ENCODE results near the gene FAS.
"Not testable (repeated sequence)": the region's sequence is repeated elsewhere in the genome, so short reads cannot be mapped to it uniquely, and the experiment has no call there.

FAS gene

DNA sequence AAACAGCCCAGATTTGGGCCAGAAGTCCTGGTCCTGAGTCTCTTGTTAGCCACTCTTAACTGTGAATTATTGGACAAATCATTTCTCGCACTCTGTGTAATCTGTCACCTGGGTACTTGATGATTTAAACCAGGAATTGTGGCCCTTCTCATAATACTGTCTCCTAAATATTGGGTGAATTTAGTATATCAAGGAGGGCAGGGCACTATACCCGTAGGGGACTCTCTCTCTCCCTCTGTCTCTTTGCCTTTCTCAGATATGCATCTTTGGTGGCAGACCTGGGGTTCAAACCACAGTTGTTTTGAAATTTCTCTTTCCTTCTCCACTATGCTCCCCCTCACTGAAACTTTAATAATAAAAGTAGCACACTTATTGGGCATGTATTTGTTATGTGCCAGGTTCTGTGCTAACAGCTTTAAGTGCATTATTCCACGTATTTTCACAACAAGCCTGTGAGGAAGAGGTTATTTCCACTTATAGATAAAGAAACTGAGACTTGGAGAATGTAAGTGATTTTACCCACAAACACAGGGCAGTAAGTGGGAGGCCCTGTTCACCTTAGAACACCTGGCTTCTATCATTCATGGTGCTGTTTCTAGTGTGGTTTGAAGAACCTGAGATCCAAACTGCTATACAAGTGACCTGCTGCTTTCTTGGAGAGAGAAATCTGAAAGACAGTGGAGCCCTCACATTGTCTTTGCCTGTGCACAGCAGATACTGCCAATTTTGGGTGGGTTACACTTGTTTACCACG lies 11.8 kb downstream of the FAS start:
- H3K27me3 ChIP-seq, result no peaks in the 10 kb centered on the region
- H4K20me1 ChIP-seq, result no peaks in the 10 kb centered on the region
- no peak overlapping the region for H3K4me3 ChIP-seq
- no peak overlapping the region for H3K4me2 ChIP-seq
- H3K9ac ChIP-seq, result no peak overlapping the region
- H3K9me3 ChIP-seq, result no peaks in the 10 kb centered on the region
- no peaks in the 10 kb centered on the region for H3K4me1 ChIP-seq
- no peak overlapping the region for H3K27ac ChIP-seq
- H3K36me3 ChIP-seq, result no peaks in the 10 kb centered on the region
- no peak for TF ChIP-seq Cebpa-rat (IDR thresholded peaks at IDR 0.05)

DNA sequence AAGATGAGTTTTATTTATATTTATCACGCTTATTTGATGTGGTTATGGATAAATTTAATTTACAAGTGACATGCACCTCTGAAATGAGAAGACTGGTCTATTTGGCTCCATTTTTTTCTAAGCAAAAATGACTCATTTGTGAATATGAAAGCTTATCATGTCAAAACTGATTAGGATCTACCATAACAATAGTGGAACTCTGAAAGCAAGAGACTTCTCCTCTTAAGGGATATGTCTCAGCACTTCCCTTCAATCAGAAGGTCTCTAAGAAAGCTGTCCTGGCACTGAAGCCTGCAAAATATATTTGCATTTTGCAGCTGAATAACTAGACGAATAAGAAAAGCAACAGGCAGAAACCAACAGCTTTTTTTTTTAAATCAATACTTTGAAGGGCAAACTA lies 12.7 kb downstream of the FAS start:
- no peak overlapping the region for H3K4me2 ChIP-seq
- H3K4me1 ChIP-seq, result no peaks in the 10 kb centered on the region
- no peaks in the 10 kb centered on the region for H3K27me3 ChIP-seq
- H3K9me3 ChIP-seq, result no peaks in the 10 kb centered on the region
- no peaks in the 10 kb centered on the region for H3K36me3 ChIP-seq
- no peak overlapping the region for H3K27ac ChIP-seq
- TF ChIP-seq Cebpa-rat (IDR thresholded peaks at IDR 0.05), result no peak
- no peak overlapping the region for H3K9ac ChIP-seq
- no peak overlapping the region for H3K4me3 ChIP-seq
- H4K20me1 ChIP-seq, result no peaks in the 10 kb centered on the region

DNA sequence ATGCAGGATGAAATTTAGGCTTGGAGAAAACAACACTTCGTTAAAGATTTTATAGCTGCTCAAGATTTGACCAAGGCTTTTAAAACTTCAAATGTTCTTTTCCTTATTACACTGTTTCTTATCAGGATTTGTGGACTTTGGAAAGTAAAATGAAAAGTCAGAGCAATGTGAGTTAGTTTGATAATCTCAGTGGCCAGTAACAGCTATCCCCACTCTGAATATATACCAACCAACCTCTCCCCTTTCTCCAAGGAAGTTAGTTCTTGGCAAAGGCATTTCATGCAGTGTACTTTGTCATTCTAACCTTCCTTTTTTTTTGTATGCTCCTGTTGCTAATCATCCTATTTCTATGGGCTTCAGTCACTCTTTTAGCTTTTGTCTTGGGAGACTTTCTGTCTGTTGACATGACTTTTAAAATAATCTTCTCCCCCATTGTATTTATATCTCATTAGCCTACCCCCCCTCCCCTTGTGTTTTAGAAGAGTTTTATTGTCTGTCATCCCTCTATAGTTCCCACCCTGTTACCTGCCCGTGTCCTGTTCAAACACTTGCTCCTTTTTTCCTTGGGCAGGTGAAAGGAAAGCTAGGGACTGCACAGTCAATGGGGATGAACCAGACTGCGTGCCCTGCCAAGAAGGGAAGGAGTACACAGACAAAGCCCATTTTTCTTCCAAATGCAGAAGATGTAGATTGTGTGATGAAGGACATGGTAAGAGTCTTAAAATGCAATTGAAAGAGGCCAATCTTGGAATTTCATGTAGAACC lies 16.7 kb downstream of the FAS start:
- Histone ChIP-seq H3K9ac (no peak overlapping the region), H3K4me3 (no peak overlapping the region), H3K36me3 (no peaks in the 10 kb centered on the region), H3K9me3 (no peaks in the 10 kb centered on the region), H3K27ac (no peak overlapping the region), H3K4me1 (no peaks in the 10 kb centered on the region), H4K20me1 (no peaks in the 10 kb centered on the region), H3K27me3 (no peaks in the 10 kb centered on the region), H3K4me2 (no peak overlapping the region)
- no peak for TF ChIP-seq Cebpa-rat (IDR thresholded peaks at IDR 0.05)

DNA sequence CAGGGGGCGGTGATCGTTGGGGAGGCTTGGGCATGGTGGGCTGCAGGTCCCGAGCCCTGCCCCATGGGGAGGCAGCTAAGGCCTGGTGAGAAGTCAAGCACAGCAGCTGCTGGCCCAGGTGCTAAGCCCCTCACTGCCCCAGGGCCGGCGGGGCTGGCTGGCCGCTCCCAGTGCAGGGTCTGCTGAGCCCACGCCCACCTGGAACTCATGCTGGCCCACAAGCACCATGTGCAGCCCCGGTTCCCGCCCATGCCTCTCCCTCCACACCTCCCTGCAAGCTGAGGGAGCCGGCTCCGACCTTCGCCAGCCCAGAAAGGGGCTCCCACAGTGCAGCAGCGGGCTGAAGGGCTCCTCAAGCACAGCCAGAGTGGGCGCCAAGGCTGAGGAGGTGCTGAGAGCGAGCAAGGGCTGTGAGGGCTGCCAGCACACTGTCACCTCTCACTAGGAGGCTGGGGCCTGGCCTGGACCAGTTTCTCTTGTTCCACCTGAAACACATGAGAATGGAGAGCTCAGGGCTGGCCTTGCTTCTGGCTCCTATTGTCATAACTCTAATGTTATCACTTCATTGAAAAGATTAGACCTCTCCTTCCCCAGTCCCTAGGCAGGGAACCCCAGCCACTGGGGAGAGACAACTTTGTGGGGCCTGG lies 28.2 kb downstream of the FAS start:
- not testable (repeated sequence) for H3K4me3 ChIP-seq, H3K9ac ChIP-seq, H4K20me1 ChIP-seq, H3K36me3 ChIP-seq, H3K4me2 ChIP-seq, H3K27ac ChIP-seq, H3K4me1 ChIP-seq, H3K27me3 ChIP-seq
- peaks cover 37% of the 10 kb centered on the region for H3K9me3 ChIP-seq

DNA sequence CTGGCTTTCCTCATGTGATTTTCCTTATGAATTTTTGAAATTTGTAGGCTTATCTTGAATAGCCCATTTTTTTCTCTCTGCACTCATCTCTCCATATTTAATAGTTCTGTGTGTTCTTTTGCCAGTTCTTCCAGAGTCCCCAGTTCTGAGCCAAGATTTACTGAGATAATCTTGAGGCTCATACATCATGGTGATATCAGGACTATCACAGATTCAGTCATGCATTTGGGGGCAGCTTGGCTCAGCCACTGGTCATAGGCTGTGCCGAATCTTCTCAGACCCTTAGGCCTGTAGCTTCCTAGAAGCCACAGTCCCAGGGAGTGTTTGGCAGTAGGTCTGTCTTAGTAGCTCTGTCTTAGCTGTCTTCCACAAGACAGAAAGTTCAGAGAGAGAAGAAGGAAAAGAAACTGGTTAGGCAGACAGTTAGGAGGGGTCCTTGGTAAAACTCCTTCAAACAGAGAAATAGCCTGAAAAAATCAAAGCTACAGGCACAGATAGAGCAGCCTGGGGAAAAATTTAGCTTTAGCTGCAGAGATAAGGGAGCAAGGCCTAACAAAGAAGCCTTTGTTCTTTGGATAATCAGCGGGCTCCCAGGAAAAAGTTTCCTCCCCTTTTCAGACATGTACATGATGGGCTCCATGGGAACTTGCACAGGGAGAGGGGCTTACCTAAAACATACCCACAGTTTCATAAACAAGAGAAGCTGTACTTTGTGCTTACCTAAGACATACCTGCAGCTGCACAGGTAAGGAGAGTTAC lies 29.1 kb downstream of the FAS start:
- Histone ChIP-seq H3K4me1 (peaks cover 8% of the 10 kb centered on the region; the same call in 1 of the 2 replicates), H3K27ac (no peak overlapping the region), H3K4me3 (no peak overlapping the region), H4K20me1 (no peaks in the 10 kb centered on the region), H3K36me3 (no peaks in the 10 kb centered on the region), H3K4me2 (no peak overlapping the region), H3K9me3 (peaks cover 37% of the 10 kb centered on the region), H3K9ac (no peak overlapping the region), H3K27me3 (no peaks in the 10 kb centered on the region)
- no peak for TF ChIP-seq Cebpa-rat (IDR thresholded peaks at IDR 0.05)

DNA sequence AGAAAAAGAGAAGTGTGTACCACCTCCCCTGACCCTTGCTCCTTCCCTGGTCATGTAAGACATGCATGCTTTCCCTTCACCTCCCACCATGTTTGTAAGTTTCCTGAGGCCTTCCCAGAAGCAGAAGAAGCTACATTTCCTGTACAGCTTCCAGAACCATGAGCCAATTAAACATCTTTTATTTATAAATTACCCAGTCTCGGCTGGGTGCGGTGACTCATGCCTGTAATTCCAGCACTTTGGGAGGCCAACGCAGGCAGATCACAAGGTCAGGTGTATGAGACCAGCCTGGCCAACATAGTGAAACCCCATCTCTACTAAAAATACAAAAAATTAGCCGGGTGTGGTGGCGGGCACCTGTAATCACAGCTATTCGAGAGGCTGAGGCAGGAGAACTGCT lies 30.9 kb downstream of the FAS start:
- H3K4me3 ChIP-seq, H3K4me1 ChIP-seq, H3K9ac ChIP-seq, H3K27ac ChIP-seq, H3K4me2 ChIP-seq, H3K27me3 ChIP-seq, H4K20me1 ChIP-seq, H3K36me3 ChIP-seq: not testable (repeated sequence)
- H3K9me3 ChIP-seq, result peaks cover 37% of the 10 kb centered on the region

DNA sequence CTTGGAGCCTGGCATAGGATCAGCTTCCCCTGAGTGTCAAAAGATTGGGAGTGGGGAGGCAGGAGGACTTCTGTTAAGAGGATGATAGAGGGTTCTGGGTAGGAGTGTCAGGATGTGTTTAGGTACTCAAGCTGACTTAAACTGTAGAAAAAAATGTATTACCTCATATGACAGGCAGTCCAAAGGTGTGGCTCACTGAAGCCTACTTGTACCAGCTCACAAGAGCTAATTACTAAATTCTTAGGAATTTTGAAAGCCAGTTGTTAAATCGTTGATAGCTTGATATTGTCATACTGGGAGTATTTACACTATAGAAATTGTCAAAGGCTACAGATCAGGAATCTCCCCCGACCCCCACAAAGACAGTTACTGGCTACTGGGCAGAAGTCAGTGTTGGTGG lies 32.1 kb downstream of the FAS start:
- H3K27me3 ChIP-seq, result no peaks in the 10 kb centered on the region
- H3K27ac ChIP-seq, result no peak overlapping the region
- no peaks in the 10 kb centered on the region for H3K36me3 ChIP-seq
- no peak for TF ChIP-seq Cebpa-rat (IDR thresholded peaks at IDR 0.05)
- no peaks in the 10 kb centered on the region for H3K4me1 ChIP-seq
- no peaks in the 10 kb centered on the region for H4K20me1 ChIP-seq
- no peak overlapping the region for H3K9ac ChIP-seq
- no peak overlapping the region for H3K4me3 ChIP-seq
- H3K9me3 ChIP-seq, result peaks cover 37% of the 10 kb centered on the region
- H3K4me2 ChIP-seq, result no peak overlapping the region

DNA sequence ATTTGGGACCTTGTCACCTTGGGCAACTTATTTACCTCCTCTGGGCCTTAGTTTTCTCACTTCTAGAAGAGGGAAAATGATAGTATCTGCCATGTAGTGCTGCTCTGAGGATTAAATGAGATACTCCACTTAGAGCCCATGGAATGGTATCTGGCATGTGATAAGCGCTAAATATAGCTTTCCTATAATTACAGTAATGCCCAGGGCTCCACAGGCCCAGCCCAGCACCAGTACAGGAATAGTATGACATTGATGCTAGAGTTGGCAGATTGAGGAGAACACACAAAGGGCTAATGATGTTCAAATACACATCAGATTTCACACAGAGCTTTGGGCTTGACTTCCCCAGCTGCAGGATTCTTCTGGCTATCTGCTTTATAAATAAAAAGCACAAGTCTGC lies 34.9 kb downstream of the FAS start:
- no peak overlapping the region for H3K27ac ChIP-seq

DNA sequence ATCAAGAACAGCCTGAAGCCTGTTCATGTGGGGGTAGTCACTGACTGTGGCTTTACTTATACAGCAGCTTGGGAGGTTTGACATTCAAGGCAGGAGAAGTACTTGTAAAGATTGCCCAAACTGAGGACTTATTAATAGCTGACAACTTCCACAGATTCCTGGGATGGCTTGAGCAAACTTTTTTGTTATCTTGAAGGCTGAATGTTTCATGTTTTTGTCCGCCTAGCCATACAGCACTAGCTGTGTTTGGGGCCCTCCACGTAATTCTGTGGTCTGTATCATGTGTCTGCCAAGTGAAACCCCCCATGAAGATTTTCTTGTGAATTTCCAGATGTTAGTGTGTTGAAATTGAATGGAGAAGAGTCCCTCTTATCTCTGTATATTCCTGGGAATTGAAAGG lies 38.6 kb downstream of the FAS start:
- Histone ChIP-seq H3K9ac (no peak overlapping the region), H4K20me1 (no peaks in the 10 kb centered on the region), H3K4me1 (no peaks in the 10 kb centered on the region), H3K36me3 (no peaks in the 10 kb centered on the region), H3K9me3 (no peaks in the 10 kb centered on the region), H3K4me2 (no peak overlapping the region), H3K27me3 (no peaks in the 10 kb centered on the region), H3K4me3 (no peak overlapping the region), H3K27ac (no peak overlapping the region)
- TF ChIP-seq Cebpa-rat (IDR thresholded peaks at IDR 0.05), result no peak

More for the DNA sequence above, 34.9 kb downstream of the FAS start:
- Histone ChIP-seq H3K4me3 (no peak overlapping the region), H3K4me2 (no peak overlapping the region), H3K4me1 (no peaks in the 10 kb centered on the region), H3K9me3 (peaks cover 11% of the 10 kb centered on the region), H3K36me3 (no peaks in the 10 kb centered on the region), H4K20me1 (no peaks in the 10 kb centered on the region), H3K27me3 (no peaks in the 10 kb centered on the region), H3K9ac (no peak overlapping the region)
- no peak for TF ChIP-seq Cebpa-rat (IDR thresholded peaks at IDR 0.05)

Data from BLaER1 (cell line).